GM12878 (cell line): Measurements from ENCODE around the gene TMPRSS4. TPM values are rescaled to one million over a fixed set of nuclear protein-coding genes. Genes with fewer than 3 reads are reported as not detected.

Experiments
- ATAC-seq: fragments of 200-7000 bp; cut with Tn5 transposase; 3 replicates; pipeline ENCODE4 v1.9.1; 2020; ENCODE audit warnings: mild to moderate bottlenecking, moderate library complexity
- BruUV-seq: library from RNA; stranded (reverse); fragments of 400-500 nt; replicated peaks from 2 replicates; lab custom pipeline; 2021; lab: Mats Ljungman, UMichigan
- CTCF ChIA-PET: fragments of 300-600 bp; sonication (Branson Sonifier 250); formaldehyde crosslinking; extraction: SDS; loops from one replicate; lab custom pipeline; 2021; ENCODE audit warnings: inconsistent platforms; lab: Yijun Ruan, JAX
- POLR2A ChIA-PET: fragments of 350-600 bp; formaldehyde crosslinking; extraction: SDS; loops from one replicate; lab custom pipeline; 2021; ENCODE audit warnings: inconsistent platforms; lab: Charles Lee
- RAD21 ChIA-PET: fragments of 300-600 bp; sonication (Branson Sonifier 250); formaldehyde crosslinking; loops from one replicate; lab custom pipeline; 2023; ENCODE audit warnings: antibody characterized with exemption; ENCODE audit not compliant: unreplicated experiment; lab: Charles Lee
- SMC1A ChIA-PET: fragments of 300-600 bp; sonication (Branson Sonifier 250); formaldehyde crosslinking; loops from one replicate; lab custom pipeline; 2023; ENCODE audit not compliant: unreplicated experiment, uncharacterized antibody; lab: Charles Lee
- DNase-seq: peaks from one replicate; pipeline ENCODE4 v3.0.0-alpha.2; 2011; ENCODE audit warnings: low read depth, low spot score
- FAIRE-seq: peaks from 3 replicates; lab custom pipeline; 2011; peaks lifted over from hg19 to GRCh38; lab: Jason Lieb, UNC
- H2AFZ ChIP-seq: 2 replicates; pipeline ENCODE4 v1.6.0; 2011; ENCODE audit warnings: low read depth, low read length, control low read depth; ENCODE audit not compliant: control insufficient read depth
- H3K27ac ChIP-seq: 2 replicates; pipeline ENCODE4 v1.5.1; 2011; ENCODE audit warnings: control low read depth; ENCODE audit not compliant: control insufficient read depth, insufficient read depth
- H3K27me3 ChIP-seq, 2 experiments: replicated peaks in 1 of 2; 2 replicates each; pipeline versions ENCODE4 v1.6.0 to v1.6.1; 2011; ENCODE audit warnings: low read length in 1 of 2; ENCODE audit not compliant: control insufficient read depth in 2 of 2, insufficient read depth in 2 of 2
- H3K36me3 ChIP-seq, 2 experiments: 2 replicates each; pipeline ENCODE4 v1.5.1; 2011; ENCODE audit warnings: low read length in 1 of 2; ENCODE audit not compliant: control insufficient read depth in 2 of 2, insufficient read depth in 2 of 2
- H3K4me1 ChIP-seq: 2 replicates; pipeline ENCODE4 v1.6.1; 2011; ENCODE audit warnings: mild to moderate bottlenecking, low read length, moderate library complexity, mixed read lengths; ENCODE audit not compliant: control insufficient read depth, insufficient read depth
- H3K4me2 ChIP-seq: 2 replicates; pipeline ENCODE4 v1.6.0; 2011; ENCODE audit warnings: control low read depth; ENCODE audit not compliant: control insufficient read depth, insufficient read depth
- H3K4me3 ChIP-seq: fragments of 200-600 bp; sonication (generic); 2 replicates; pipeline ENCODE4 v1.5.1; 2016
- H3K79me2 ChIP-seq: 2 replicates; pipeline ENCODE4 v1.6.0; 2011; ENCODE audit warnings: low read length; ENCODE audit not compliant: control insufficient read depth, insufficient read depth
- H3K9ac ChIP-seq: 2 replicates; pipeline ENCODE4 v1.8.0; 2011; ENCODE audit warnings: low read length, control low read depth, mixed read lengths; ENCODE audit not compliant: control insufficient read depth, insufficient read depth
- H3K9me3 ChIP-seq: replicated peaks from 3 replicates; pipeline ENCODE4 v1.5.1; 2011; ENCODE audit warnings: mild to moderate bottlenecking, low read length; ENCODE audit not compliant: control insufficient read depth, insufficient read depth
- H4K20me1 ChIP-seq: 2 replicates; pipeline ENCODE4 v1.6.0; 2011; ENCODE audit not compliant: control insufficient read depth, insufficient read depth
- ATF2 ChIP-seq: IDR thresholded peaks from 2 replicates; pipeline ENCODE4 v1.6.1; 2012; ENCODE audit warnings: low read length, inconsistent platforms
- CHD2 ChIP-seq: IDR thresholded peaks from 2 replicates; pipeline ENCODE4 v1.6.1; 2011; ENCODE audit warnings: low read depth, low read length, improper control_type of control experiment, borderline replicate concordance
- EGR1 ChIP-seq, 2 experiments: IDR thresholded peaks; 1 replicate in 1 of 2; 2 replicates in 1 of 2; pipeline ENCODE4 v1.6.1; 2011 to 2012; ENCODE audit warnings: low read depth in 2 of 2, low read length in 2 of 2, borderline replicate concordance in 1 of 2, mild to moderate bottlenecking in 1 of 2, moderate library complexity in 1 of 2
- EP300 ChIP-seq, 2 experiments: fragments of 150-350 bp in 1 of 2; IDR thresholded peaks; 2 replicates each; pipeline ENCODE4 v1.6.1; 2011 to 2012; ENCODE audit warnings: low read depth in 2 of 2, low read length in 2 of 2, borderline replicate concordance in 1 of 2, improper control_type of control experiment in 1 of 2, inconsistent platforms in 1 of 2; ENCODE audit not compliant: control insufficient read depth in 1 of 2
- ESRRA ChIP-seq: IDR thresholded peaks from 2 replicates; pipeline ENCODE4 v1.6.1; 2012; ENCODE audit warnings: mild to moderate bottlenecking, low read length, improper control_type of control experiment
- HDGF ChIP-seq: fragments of 450-650 bp; IDR thresholded peaks from 2 replicates; pipeline ENCODE4 v1.6.1; 2016; ENCODE audit warnings: antibody characterized with exemption
- MTA3 ChIP-seq: IDR thresholded peaks from 2 replicates; pipeline ENCODE4 v1.6.1; 2012; ENCODE audit warnings: low read length, inconsistent platforms, borderline replicate concordance
- MXI1 ChIP-seq: fragments of 150-350 bp; IDR thresholded peaks from 2 replicates; pipeline ENCODE4 v1.6.1; 2011; ENCODE audit warnings: low read depth, mild to moderate bottlenecking, inconsistent platforms, low read length, improper control_type of control experiment
- SMC3 ChIP-seq: IDR thresholded peaks from 2 replicates; pipeline ENCODE4 v1.6.1; 2011; ENCODE audit warnings: low read length, improper control_type of control experiment, borderline replicate concordance
- SPI1 ChIP-seq: IDR thresholded peaks from 2 replicates; pipeline ENCODE4 v1.6.1; 2011; ENCODE audit warnings: low read depth, mild to moderate bottlenecking, low read length, moderate library complexity, borderline replicate concordance; ENCODE audit not compliant: insufficient read depth
- TCF7 ChIP-seq: IDR thresholded peaks from 2 replicates; pipeline ENCODE4 v1.6.1; 2014; ENCODE audit warnings: antibody characterized with exemption, borderline replicate concordance
- YY1 ChIP-seq: IDR thresholded peaks from 2 replicates; pipeline ENCODE4 v1.6.1; 2011; ENCODE audit warnings: low read depth, mild to moderate bottlenecking, low read length
- ZNF384 ChIP-seq: IDR thresholded peaks from 2 replicates; pipeline ENCODE4 v1.6.1; 2012; ENCODE audit warnings: low read depth, mild to moderate bottlenecking, low read length, improper control_type of control experiment, borderline replicate concordance
- WGBS: methylation state at CpG from one replicate; pipeline ENCODE4 v1.1.6; 2016; ENCODE audit warnings: low lambda C conversion rate; ENCODE audit not compliant: insufficient replicate concordance, insufficient coverage; ENCODE audit errors: missing lambda C conversion rate; 5-methylcytosine and 5-hydroxymethylcytosine counted together
- in situ Hi-C: fragments of 300-500 bp; cut with MboI; formaldehyde crosslinking; loops from 9 replicates; pipeline ENCODE4 v1.14.3; 2018; ENCODE audit warnings: mixed read lengths
- intact Hi-C: fragments of 100-400 bp; cut with micrococcal nuclease; formaldehyde crosslinking; loops from one replicate; pipeline ENCODE4 v1.14.2; 2022; ENCODE audit not compliant: unreplicated experiment
- polyA plus RNA-seq, 11 experiments: library from polyadenylated mRNA; depleted of rRNA in 4 of 11; unstranded in 6 of 11; stranded (reverse) in 5 of 11; fragments of >200 nt; fragmentation: Nextera tagmentation in 4 of 11; fragmentation: Illumina TruSeq in 1 of 11; extraction: Ambion mirVana in 4 of 11; extraction: Trizol in 1 of 11; gene quantifications; 1 replicate in 1 of 11; 2 replicates in 10 of 11; pipeline versions ENCODE4 v1.2.1 to v1.2.3, GENCODE V29; 2011 to 2016; ENCODE audit warnings: inconsistent platforms in 2 of 11, missing spikeins in 2 of 11, low read depth in 1 of 11
- total RNA-seq, 4 experiments: library from RNA; depleted of rRNA in 3 of 4; stranded (reverse); fragments of >200 nt in 3 of 4; fragmentation: Illumina TruSeq in 1 of 4; extraction: Trizol in 1 of 4; gene quantifications; 2 replicates each; pipeline versions ENCODE4 v1.2.1 to v1.2.3, GENCODE V29; 2013 to 2021
- TF ChIP-seq, protein P1 (sequence below): IDR thresholded peaks from 2 replicates; pipeline ENCODE4 v1.6.1; 2011; ENCODE audit warnings: low read depth, low read length, improper control_type of control experiment, borderline replicate concordance

The TMPRSS4 gene
- total and polyA plus RNA-seq, 10 of the 15 experiments (the other 5 are each of a cell fraction or from before 2014, with no cell fraction given) = 0.14 to 0.26 TPM; not detected in 8

- TF ChIP-seq TCF7 = no peak
- TF ChIP-seq ZNF384 = no peak
- TF ChIP-seq EGR1 (IDR thresholded peaks at IDR 0.05; ENCODE audit: borderline replicate concordance in 1 of 2, low read depth in 2 of 2, low read length in 2 of 2) = no peak
- no peak for TF ChIP-seq MXI1
- no peak for TF ChIP-seq ATF2
- TF ChIP-seq SMC3 = no peak
- no peak for TF ChIP-seq CHD2
- TF ChIP-seq, protein P1, sequence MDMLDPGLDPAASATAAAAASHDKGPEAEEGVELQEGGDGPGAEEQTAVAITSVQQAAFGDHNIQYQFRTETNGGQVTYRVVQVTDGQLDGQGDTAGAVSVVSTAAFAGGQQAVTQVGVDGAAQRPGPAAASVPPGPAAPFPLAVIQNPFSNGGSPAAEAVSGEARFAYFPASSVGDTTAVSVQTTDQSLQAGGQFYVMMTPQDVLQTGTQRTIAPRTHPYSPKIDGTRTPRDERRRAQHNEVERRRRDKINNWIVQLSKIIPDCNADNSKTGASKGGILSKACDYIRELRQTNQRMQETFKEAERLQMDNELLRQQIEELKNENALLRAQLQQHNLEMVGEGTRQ = no peak
- no peak for TF ChIP-seq EP300 (IDR thresholded peaks at IDR 0.05; ENCODE audit: borderline replicate concordance in 1 of 2, control insufficient read depth in 1 of 2, low read depth in 2 of 2, low read length in 2 of 2)
- TF ChIP-seq ESRRA = no peak
- no peak for TF ChIP-seq SPI1
- TF ChIP-seq YY1 = no peak
- TF ChIP-seq MTA3 = no peak
- no peak for TF ChIP-seq HDGF
- H3K4me1 ChIP-seq = no peaks in the 10 kb centered on the region
- SMC1A ChIA-PET = no interaction called here
- H3K79me2 ChIP-seq = no peaks in the 10 kb centered on the region
- DNase-seq = no peak
- BruUV-seq = no TSS peak
- no peak overlapping the region for H3K9ac ChIP-seq
- H3K9me3 ChIP-seq = no peaks in the 10 kb centered on the region
- no peak overlapping the region for H3K4me3 ChIP-seq
- H2AFZ ChIP-seq = no peak overlapping the region
- no peaks in the 10 kb centered on the region for H3K36me3 ChIP-seq
- H4K20me1 ChIP-seq = no peaks in the 10 kb centered on the region
- POLR2A ChIA-PET = interaction anchor here (0.5 kb wide), 1 partner anchor 10 kb away, joined by 3 read pairs; no protein-coding TSS in a partner anchor
- RAD21 ChIA-PET = no interaction called here
- H3K27me3 ChIP-seq = peaks cover 3 to 5% of the 10 kb centered on the region in 2 experiments; a peak in 3 of 4 replicates
- no peak overlapping the region for H3K27ac ChIP-seq
- H3K4me2 ChIP-seq = no peak overlapping the region
- no peak for ATAC-seq
- in situ Hi-C loops (no loop called here), intact Hi-C loops (no loop called here)
- CTCF ChIA-PET = no interaction called here
- 0% methylated on average over 1 of the region's 5 CpGs for WGBS
- no peak for FAIRE-seq
These were observed 58.9 kb downstream of the TMPRSS4 start for GRCh38 chr11:118135796-118136165.
